Stimulated activated CD4-positive, alpha-beta T cell treated with anti-CD3 and anti-CD28 coated beads, Interleukin-12 subunit alpha, Interleukin-12 subunit beta, amount 100 ng/mL, for 48 hours (primary cell): Measurements from ENCODE around the gene ING4.
"Not testable (repeated sequence)": the region's sequence is repeated elsewhere in the genome, so short reads cannot be mapped to it uniquely, and the experiment has no call there.

Experiments
- DNase-seq, 3 donors: peaks; one replicate each; pipeline ENCODE4 v3.0.0-alpha.2; 2020; ENCODE audit warnings: low read depth in 2 of 3, low spot score in 1 of 3

The ING4 gene

GRCh38 chr12:6662906-6663742 is at the start of gene ING4:
Gene ING4 (minus strand): TSS chr12:6663119. CDS start chr12:6663101, 18 bp downstream.
- peak; percentile 90 to 97 (median 92) for DNase-seq

GRCh38 chr12:6708960-6709394 is 46.1 kb upstream of the ING4 start:
- DNase-seq, result peak in 1 of 3 donors; percentile 27

GRCh38 chr12:6708351-6708750 is 45.4 kb upstream of the ING4 start:
- not testable (repeated sequence) for DNase-seq

- no peak for DNase-seq
Measured at GRCh38 chr12:6703631-6704030, 40.7 kb upstream of the ING4 start.

- DNase-seq, result no peak
Measured at GRCh38 chr12:6701078-6701768, 38.3 kb upstream of the ING4 start.

- peak in 1 of 3 donors; percentile 28 for DNase-seq
Measured at GRCh38 chr12:6700646-6701051, 37.7 kb upstream of the ING4 start, which contains the start of gene PIANP. Gene PIANP (minus strand): TSS chr12:6700815. CDS start chr12:6698061, 2,754 bp downstream.

GRCh38 chr12:6699989-6700645 is 37.2 kb upstream of the ING4 start:
- peak in 1 of 3 donors; percentile 8 for DNase-seq

GRCh38 chr12:6699259-6699988 is 36.5 kb upstream of the ING4 start:
- no peak for DNase-seq

- DNase-seq, result no peak
Measured at GRCh38 chr12:6698352-6699046, 35.6 kb upstream of the ING4 start.

- no peak for DNase-seq
Measured at GRCh38 chr12:6697584-6698351, 34.8 kb upstream of the ING4 start.

- DNase-seq, result no peak
Measured at GRCh38 chr12:6696690-6697583, 34.0 kb upstream of the ING4 start.

GRCh38 chr12:6695313-6696045 is 32.6 kb upstream of the ING4 start:
- no peak for DNase-seq

GRCh38 chr12:6694701-6695100 is 31.8 kb upstream of the ING4 start:
- DNase-seq, result no peak

- DNase-seq, result no peak
Measured at GRCh38 chr12:6693832-6694355, 31.0 kb upstream of the ING4 start.

- DNase-seq, result no peak
Measured at GRCh38 chr12:6692888-6693287, 30.0 kb upstream of the ING4 start.

GRCh38 chr12:6691473-6691872 is 28.6 kb upstream of the ING4 start:
- DNase-seq, result no peak

- peak; percentile 85 to 92 (median 91) for DNase-seq
Measured at GRCh38 chr12:6688999-6689882, 26.3 kb upstream of the ING4 start, which contains the start of gene ZNF384. Gene ZNF384 (minus strand): TSS chr12:6689375. CDS start chr12:6679520, 9,855 bp downstream.
